ENCODE data around the gene ABCB7. TPM values are rescaled to one million over a fixed set of nuclear protein-coding genes. Genes with fewer than 3 reads are reported as not detected.
"Not testable (repeated sequence)": the region's sequence is repeated elsewhere in the genome, so short reads cannot be mapped to it uniquely, and the experiment has no call there.

The ABCB7 gene
- total and polyA plus RNA-seq, 4 donors, result 10.7 to 26.1 (median 17.4) TPM

GRCh38 chrX:75051047-75051446 is 105.0 kb downstream of the ABCB7 start:
- TF ChIP-seq FOXA1 (IDR thresholded peaks at IDR 0.05) (no peak), TAF1 (conservative IDR thresholded peaks at IDR 0.05) (no peak), SP1 (IDR thresholded peaks at IDR 0.05) (no peak), JUND (IDR thresholded peaks at IDR 0.05) (no peak), GABPA (IDR thresholded peaks at IDR 0.05 in 1 of 2, conservative IDR thresholded peaks at IDR 0.05 in 1 of 2) (no peak), HNF4G (IDR thresholded peaks at IDR 0.05) (no peak), MAX (IDR thresholded peaks at IDR 0.05) (no peak), REST (IDR thresholded peaks at IDR 0.05) (no peak), NR2F2 (IDR thresholded peaks at IDR 0.05) (no peak), YY1 (IDR thresholded peaks at IDR 0.05) (no peak), RXRA (IDR thresholded peaks at IDR 0.05) (no peak), HNF4A (conservative IDR thresholded peaks at IDR 0.05) (no peak), FOXA2 (IDR thresholded peaks at IDR 0.05) (no peak), EGR1 (IDR thresholded peaks at IDR 0.05; ENCODE audit: low read depth in 2 of 2) (no peak)
- TF ChIP-seq, protein P1, sequence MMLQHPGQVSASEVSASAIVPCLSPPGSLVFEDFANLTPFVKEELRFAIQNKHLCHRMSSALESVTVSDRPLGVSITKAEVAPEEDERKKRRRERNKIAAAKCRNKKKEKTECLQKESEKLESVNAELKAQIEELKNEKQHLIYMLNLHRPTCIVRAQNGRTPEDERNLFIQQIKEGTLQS (IDR thresholded peaks at IDR 0.05), result no peak
- TF ChIP-seq, protein P2, sequence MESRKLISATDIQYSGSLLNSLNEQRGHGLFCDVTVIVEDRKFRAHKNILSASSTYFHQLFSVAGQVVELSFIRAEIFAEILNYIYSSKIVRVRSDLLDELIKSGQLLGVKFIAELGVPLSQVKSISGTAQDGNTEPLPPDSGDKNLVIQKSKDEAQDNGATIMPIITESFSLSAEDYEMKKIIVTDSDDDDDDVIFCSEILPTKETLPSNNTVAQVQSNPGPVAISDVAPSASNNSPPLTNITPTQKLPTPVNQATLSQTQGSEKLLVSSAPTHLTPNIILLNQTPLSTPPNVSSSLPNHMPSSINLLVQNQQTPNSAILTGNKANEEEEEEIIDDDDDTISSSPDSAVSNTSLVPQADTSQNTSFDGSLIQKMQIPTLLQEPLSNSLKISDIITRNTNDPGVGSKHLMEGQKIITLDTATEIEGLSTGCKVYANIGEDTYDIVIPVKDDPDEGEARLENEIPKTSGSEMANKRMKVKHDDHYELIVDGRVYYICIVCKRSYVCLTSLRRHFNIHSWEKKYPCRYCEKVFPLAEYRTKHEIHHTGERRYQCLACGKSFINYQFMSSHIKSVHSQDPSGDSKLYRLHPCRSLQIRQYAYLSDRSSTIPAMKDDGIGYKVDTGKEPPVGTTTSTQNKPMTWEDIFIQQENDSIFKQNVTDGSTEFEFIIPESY (IDR thresholded peaks at IDR 0.05), result no peak
- H3K9ac ChIP-seq (ENCODE audit: low read depth in 1 of 2, low read length in 2 of 2), result no peak overlapping the region
- 91% methylated on average over 1 of the region's 1 CpG for WGBS

DNA sequence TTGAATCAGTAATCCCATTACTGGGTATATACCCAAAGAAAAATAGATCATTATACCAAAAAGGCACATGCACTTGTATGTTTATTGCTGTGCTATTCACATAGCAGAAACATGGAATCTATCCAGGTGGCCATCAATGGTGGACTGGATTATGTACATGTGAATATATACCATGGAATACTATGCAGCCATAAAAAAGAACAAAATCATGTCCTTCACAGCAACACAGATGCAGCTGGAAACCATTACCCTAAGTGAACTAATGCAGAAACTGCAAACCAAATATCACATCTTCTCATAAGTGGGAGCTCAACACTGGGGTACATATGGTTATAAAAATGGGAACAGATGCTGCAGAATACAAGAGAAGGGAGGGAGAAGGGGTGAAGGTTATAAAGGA is 110.7 kb downstream of the ABCB7 start:
- no peak for TF ChIP-seq CTCF (IDR thresholded peaks at IDR 0.05; ENCODE audit: low read depth, low read length, missing input control)
- TF ChIP-seq TAF1 (conservative IDR thresholded peaks at IDR 0.05), result no peak
- TF ChIP-seq HNF4A (conservative IDR thresholded peaks at IDR 0.05), result no peak
- no peak for TF ChIP-seq FOXA2 (IDR thresholded peaks at IDR 0.05)
- TF ChIP-seq NR2F2 (IDR thresholded peaks at IDR 0.05), result no peak
- TF ChIP-seq MAX (IDR thresholded peaks at IDR 0.05), result no peak
- TF ChIP-seq, protein P1 (IDR thresholded peaks at IDR 0.05), result no peak
- TF ChIP-seq SP1 (IDR thresholded peaks at IDR 0.05), result no peak
- TF ChIP-seq YY1 (IDR thresholded peaks at IDR 0.05), result no peak
- TF ChIP-seq HNF4G (IDR thresholded peaks at IDR 0.05), result no peak
- no peak for TF ChIP-seq EGR1 (IDR thresholded peaks at IDR 0.05; ENCODE audit: low read depth in 2 of 2)
- TF ChIP-seq, protein P2 (IDR thresholded peaks at IDR 0.05), result no peak
- no peak for TF ChIP-seq FOXA1 (IDR thresholded peaks at IDR 0.05)
- no peak for TF ChIP-seq JUND (IDR thresholded peaks at IDR 0.05)
- no peak overlapping the region for H3K27ac ChIP-seq (ENCODE audit: low read depth in 1 of 2, low read length in 2 of 2)
- no peak for DNase-seq (ENCODE audit: low spot score)
- H3K36me3 ChIP-seq (ENCODE audit: control insufficient read depth in 4 of 4, insufficient read depth in 3 of 4, low read depth in 1 of 4, low read length in 3 of 4), result no peaks in the 10 kb centered on the region
- peaks cover 0 to 8% (median 2%) of the 10 kb centered on the region in 4 donors for H3K9me3 ChIP-seq (ENCODE audit: control insufficient read depth in 4 of 4, low read length in 3 of 4)
- H3K4me3 ChIP-seq (ENCODE audit: low read depth in 1 of 3, low read length in 3 of 3), result no peak overlapping the region
- no peaks in the 10 kb centered on the region for H3K4me1 ChIP-seq (ENCODE audit: control insufficient read depth in 4 of 4, insufficient read depth in 4 of 4, low read length in 3 of 4)
- no peaks in the 10 kb centered on the region for H3K27me3 ChIP-seq (ENCODE audit: control insufficient read depth in 4 of 4, insufficient read depth in 4 of 4, low read length in 3 of 4)
- no peak overlapping the region for H3K9ac ChIP-seq (ENCODE audit: low read depth in 1 of 2, low read length in 2 of 2)

More at GRCh38 chrX:75051047-75051446, 105.0 kb downstream of the ABCB7 start:
- Histone ChIP-seq H3K4me3 (ENCODE audit: low read depth in 1 of 3, low read length in 3 of 3) (no peak overlapping the region), H3K27ac (ENCODE audit: low read depth in 1 of 2, low read length in 2 of 2) (no peak overlapping the region), H3K4me1 (ENCODE audit: control insufficient read depth in 4 of 4, insufficient read depth in 4 of 4, low read length in 3 of 4) (no peaks in the 10 kb centered on the region), H3K36me3 (ENCODE audit: control insufficient read depth in 4 of 4, insufficient read depth in 3 of 4, low read depth in 1 of 4, low read length in 3 of 4) (no peaks in the 10 kb centered on the region), H3K27me3 (ENCODE audit: control insufficient read depth in 4 of 4, insufficient read depth in 4 of 4, low read length in 3 of 4) (no peaks in the 10 kb centered on the region), H3K9me3 (ENCODE audit: control insufficient read depth in 4 of 4, low read length in 3 of 4) (peaks cover 0 to 1% (median 0%) of the 10 kb centered on the region in 4 donors)
- no peak for DNase-seq (ENCODE audit: low spot score)

DNA sequence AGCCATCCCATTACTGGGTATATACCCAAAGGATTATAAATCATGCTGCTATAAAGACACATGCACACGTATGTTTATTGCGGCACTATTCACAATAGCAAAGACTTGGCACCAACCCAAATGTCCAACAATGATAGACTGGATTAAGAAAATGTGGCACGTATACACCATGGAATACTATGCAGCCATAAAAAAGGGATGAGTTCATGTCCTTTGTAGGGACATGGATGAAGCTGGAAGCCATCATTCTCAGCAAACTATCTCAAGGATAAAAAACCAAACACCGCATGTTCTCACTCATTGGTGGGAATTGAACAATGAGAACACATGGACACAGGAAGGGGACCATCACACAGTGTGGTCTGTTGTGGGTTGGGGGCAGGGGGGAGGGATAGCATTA is 111.9 kb downstream of the ABCB7 start:
- H3K36me3 ChIP-seq (ENCODE audit: control insufficient read depth in 4 of 4, insufficient read depth in 3 of 4, low read depth in 1 of 4, low read length in 3 of 4); H3K4me1 ChIP-seq (ENCODE audit: control insufficient read depth in 4 of 4, insufficient read depth in 4 of 4, low read length in 3 of 4); H3K9ac ChIP-seq (ENCODE audit: low read depth in 1 of 2, low read length in 2 of 2); H3K27ac ChIP-seq (ENCODE audit: low read depth in 1 of 2, low read length in 2 of 2); H3K9me3 ChIP-seq (ENCODE audit: control insufficient read depth in 4 of 4, low read length in 3 of 4); DNase-seq (ENCODE audit: low spot score); H3K4me3 ChIP-seq (ENCODE audit: low read depth in 1 of 3, low read length in 3 of 3); H3K27me3 ChIP-seq (ENCODE audit: control insufficient read depth in 4 of 4, insufficient read depth in 4 of 4, low read length in 3 of 4): not testable (repeated sequence)
- 100% methylated on average over 2 of the region's 4 CpGs for WGBS

Measured in liver (tissue), 9 donors.